ENCODE measurements around the gene NR6A1. TPM values are rescaled to one million over a fixed set of nuclear protein-coding genes. Genes with fewer than 3 reads are reported as not detected.

NR6A1 gene
- total and polyA plus RNA-seq, 2 experiments from 2014 or later = 44.2 to 139 TPM

DNA sequence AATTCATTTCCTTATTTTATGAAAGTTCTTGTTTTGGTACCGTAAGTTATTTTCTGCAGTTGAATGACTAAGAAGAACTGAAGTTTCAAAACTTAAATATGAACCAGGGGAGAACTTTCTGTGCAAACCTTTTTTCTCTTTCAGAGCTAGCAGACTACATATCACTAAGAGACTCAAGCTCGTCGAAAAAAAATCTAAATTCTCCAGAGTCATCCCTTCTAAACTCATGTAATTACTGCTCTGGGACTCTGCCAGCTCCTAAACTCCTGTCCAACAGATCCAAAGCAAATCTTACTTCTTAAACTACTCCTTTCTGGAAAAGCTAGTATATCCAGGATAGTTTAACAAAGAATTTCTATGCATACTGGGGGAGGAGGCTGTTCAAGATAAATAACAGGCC is 176.9 kb downstream of the NR6A1 start:
- H3K9me3 Mint-ChIP-seq = no peaks in the 10 kb centered on the region
- Histone ChIP-seq H3F3A (replicated peaks; ENCODE audit: low read depth) (no peaks in the 10 kb centered on the region), H3K4me3 (peak overlapping the region; percentile 43), H4K20me1 (replicated peaks; ENCODE audit: insufficient read depth) (no peaks in the 10 kb centered on the region), H3K4me1 (ENCODE audit: insufficient read depth) (peaks cover 76% of the 10 kb centered on the region), H3K27ac (ENCODE audit: low read depth) (peak overlapping the region; percentile 95), H3K9me2 (ENCODE audit: insufficient read depth) (no peaks in the 10 kb centered on the region), H3K4me2 (peak overlapping the region; percentile 64), H2AFZ (no peak overlapping the region), H3K27me3 (ENCODE audit: insufficient read depth) (no peaks in the 10 kb centered on the region), H3K36me3 (ENCODE audit: insufficient read depth) (no peaks in the 10 kb centered on the region), H3K79me2 (replicated peaks; ENCODE audit: insufficient read depth) (peaks cover 29% of the 10 kb centered on the region)
- TF ChIP-seq NANOG (IDR thresholded peaks at IDR 0.05; ENCODE audit: borderline replicate concordance) (no peak), EZH2phosphoT487 (IDR thresholded peaks at IDR 0.05; ENCODE audit: unreplicated experiment) (no peak), ZNF114 (CRISPR knock-in tag; IDR thresholded peaks at IDR 0.05) (no peak), JUNB (IDR thresholded peaks at IDR 0.05; ENCODE audit: unreplicated experiment) (no peak), STAT1 (IDR thresholded peaks at IDR 0.05; ENCODE audit: unreplicated experiment) (no peak), EZH2 (IDR thresholded peaks at IDR 0.05; ENCODE audit: low read depth, unreplicated experiment) (no peak), ZNF331 (CRISPR knock-in tag; IDR thresholded peaks at IDR 0.05; ENCODE audit: low read depth) (no peak), POLR2AphosphoS5 (IDR thresholded peaks at IDR 0.05; ENCODE audit: low read depth) (no peak), CREB1 (CRISPR knock-in tag; IDR thresholded peaks at IDR 0.05; ENCODE audit: low read depth) (no peak)
- TF ChIP-seq, protein P1, sequence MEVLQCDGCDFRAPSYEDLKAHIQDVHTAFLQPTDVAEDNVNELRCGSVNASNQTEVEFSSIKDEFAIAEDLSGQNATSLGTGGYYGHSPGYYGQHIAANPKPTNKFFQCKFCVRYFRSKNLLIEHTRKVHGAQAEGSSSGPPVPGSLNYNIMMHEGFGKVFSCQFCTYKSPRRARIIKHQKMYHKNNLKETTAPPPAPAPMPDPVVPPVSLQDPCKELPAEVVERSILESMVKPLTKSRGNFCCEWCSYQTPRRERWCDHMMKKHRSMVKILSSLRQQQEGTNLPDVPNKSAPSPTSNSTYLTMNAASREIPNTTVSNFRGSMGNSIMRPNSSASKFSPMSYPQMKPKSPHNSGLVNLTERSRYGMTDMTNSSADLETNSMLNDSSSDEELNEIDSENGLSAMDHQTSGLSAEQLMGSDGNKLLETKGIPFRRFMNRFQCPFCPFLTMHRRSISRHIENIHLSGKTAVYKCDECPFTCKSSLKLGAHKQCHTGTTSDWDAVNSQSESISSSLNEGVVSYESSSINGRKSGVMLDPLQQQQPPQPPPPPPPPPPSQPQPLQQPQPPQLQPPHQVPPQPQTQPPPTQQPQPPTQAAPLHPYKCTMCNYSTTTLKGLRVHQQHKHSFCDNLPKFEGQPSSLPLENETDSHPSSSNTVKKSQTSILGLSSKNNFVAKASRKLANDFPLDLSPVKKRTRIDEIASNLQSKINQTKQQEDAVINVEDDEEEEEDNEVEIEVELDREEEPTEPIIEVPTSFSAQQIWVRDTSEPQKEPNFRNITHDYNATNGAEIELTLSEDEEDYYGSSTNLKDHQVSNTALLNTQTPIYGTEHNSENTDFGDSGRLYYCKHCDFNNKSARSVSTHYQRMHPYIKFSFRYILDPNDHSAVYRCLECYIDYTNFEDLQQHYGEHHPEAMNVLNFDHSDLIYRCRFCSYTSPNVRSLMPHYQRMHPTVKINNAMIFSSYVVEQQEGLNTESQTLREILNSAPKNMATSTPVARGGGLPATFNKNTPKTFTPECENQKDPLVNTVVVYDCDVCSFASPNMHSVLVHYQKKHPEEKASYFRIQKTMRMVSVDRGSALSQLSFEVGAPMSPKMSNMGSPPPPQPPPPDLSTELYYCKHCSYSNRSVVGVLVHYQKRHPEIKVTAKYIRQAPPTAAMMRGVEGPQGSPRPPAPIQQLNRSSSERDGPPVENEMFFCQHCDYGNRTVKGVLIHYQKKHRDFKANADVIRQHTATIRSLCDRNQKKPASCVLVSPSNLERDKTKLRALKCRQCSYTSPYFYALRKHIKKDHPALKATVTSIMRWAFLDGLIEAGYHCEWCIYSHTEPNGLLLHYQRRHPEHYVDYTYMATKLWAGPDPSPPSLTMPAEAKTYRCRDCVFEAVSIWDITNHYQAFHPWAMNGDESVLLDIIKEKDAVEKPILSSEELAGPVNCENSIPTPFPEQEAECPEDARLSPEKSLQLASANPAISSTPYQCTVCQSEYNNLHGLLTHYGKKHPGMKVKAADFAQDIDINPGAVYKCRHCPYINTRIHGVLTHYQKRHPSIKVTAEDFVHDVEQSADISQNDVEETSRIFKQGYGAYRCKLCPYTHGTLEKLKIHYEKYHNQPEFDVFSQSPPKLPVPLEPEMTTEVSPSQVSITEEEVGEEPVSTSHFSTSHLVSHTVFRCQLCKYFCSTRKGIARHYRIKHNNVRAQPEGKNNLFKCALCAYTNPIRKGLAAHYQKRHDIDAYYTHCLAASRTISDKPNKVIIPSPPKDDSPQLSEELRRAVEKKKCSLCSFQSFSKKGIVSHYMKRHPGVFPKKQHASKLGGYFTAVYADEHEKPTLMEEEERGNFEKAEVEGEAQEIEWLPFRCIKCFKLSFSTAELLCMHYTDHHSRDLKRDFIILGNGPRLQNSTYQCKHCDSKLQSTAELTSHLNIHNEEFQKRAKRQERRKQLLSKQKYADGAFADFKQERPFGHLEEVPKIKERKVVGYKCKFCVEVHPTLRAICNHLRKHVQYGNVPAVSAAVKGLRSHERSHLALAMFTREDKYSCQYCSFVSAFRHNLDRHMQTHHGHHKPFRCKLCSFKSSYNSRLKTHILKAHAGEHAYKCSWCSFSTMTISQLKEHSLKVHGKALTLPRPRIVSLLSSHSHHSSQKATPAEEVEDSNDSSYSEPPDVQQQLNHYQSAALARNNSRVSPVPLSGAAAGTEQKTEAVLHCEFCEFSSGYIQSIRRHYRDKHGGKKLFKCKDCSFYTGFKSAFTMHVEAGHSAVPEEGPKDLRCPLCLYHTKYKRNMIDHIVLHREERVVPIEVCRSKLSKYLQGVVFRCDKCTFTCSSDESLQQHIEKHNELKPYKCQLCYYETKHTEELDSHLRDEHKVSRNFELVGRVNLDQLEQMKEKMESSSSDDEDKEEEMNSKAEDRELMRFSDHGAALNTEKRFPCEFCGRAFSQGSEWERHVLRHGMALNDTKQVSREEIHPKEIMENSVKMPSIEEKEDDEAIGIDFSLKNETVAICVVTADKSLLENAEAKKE (CRISPR knock-in tag; IDR thresholded peaks at IDR 0.05) = no peak
- TF ChIP-seq, protein P2, sequence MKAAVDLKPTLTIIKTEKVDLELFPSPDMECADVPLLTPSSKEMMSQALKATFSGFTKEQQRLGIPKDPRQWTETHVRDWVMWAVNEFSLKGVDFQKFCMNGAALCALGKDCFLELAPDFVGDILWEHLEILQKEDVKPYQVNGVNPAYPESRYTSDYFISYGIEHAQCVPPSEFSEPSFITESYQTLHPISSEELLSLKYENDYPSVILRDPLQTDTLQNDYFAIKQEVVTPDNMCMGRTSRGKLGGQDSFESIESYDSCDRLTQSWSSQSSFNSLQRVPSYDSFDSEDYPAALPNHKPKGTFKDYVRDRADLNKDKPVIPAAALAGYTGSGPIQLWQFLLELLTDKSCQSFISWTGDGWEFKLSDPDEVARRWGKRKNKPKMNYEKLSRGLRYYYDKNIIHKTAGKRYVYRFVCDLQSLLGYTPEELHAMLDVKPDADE (IDR thresholded peaks at IDR 0.05) = no peak
- TF ChIP-seq, protein P3, sequence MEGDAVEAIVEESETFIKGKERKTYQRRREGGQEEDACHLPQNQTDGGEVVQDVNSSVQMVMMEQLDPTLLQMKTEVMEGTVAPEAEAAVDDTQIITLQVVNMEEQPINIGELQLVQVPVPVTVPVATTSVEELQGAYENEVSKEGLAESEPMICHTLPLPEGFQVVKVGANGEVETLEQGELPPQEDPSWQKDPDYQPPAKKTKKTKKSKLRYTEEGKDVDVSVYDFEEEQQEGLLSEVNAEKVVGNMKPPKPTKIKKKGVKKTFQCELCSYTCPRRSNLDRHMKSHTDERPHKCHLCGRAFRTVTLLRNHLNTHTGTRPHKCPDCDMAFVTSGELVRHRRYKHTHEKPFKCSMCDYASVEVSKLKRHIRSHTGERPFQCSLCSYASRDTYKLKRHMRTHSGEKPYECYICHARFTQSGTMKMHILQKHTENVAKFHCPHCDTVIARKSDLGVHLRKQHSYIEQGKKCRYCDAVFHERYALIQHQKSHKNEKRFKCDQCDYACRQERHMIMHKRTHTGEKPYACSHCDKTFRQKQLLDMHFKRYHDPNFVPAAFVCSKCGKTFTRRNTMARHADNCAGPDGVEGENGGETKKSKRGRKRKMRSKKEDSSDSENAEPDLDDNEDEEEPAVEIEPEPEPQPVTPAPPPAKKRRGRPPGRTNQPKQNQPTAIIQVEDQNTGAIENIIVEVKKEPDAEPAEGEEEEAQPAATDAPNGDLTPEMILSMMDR (conservative IDR thresholded peaks at IDR 0.05; ENCODE audit: low read depth in 2 of 2) = no peak
- TF ChIP-seq, protein P4, sequence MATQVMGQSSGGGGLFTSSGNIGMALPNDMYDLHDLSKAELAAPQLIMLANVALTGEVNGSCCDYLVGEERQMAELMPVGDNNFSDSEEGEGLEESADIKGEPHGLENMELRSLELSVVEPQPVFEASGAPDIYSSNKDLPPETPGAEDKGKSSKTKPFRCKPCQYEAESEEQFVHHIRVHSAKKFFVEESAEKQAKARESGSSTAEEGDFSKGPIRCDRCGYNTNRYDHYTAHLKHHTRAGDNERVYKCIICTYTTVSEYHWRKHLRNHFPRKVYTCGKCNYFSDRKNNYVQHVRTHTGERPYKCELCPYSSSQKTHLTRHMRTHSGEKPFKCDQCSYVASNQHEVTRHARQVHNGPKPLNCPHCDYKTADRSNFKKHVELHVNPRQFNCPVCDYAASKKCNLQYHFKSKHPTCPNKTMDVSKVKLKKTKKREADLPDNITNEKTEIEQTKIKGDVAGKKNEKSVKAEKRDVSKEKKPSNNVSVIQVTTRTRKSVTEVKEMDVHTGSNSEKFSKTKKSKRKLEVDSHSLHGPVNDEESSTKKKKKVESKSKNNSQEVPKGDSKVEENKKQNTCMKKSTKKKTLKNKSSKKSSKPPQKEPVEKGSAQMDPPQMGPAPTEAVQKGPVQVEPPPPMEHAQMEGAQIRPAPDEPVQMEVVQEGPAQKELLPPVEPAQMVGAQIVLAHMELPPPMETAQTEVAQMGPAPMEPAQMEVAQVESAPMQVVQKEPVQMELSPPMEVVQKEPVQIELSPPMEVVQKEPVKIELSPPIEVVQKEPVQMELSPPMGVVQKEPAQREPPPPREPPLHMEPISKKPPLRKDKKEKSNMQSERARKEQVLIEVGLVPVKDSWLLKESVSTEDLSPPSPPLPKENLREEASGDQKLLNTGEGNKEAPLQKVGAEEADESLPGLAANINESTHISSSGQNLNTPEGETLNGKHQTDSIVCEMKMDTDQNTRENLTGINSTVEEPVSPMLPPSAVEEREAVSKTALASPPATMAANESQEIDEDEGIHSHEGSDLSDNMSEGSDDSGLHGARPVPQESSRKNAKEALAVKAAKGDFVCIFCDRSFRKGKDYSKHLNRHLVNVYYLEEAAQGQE (IDR thresholded peaks at IDR 0.05; ENCODE audit: unreplicated experiment) = no peak
- peaks cover 85% of the 10 kb centered on the region for H3K4me1 Mint-ChIP-seq
- H3K36me3 Mint-ChIP-seq (ENCODE audit: low read depth) = peaks cover 4% of the 10 kb centered on the region; the same call in 2 of the 3 replicates
- H3K27ac Mint-ChIP-seq = peak overlapping the region; percentile 96
- peak overlapping the region; percentile 68 for H3K4me3 Mint-ChIP-seq
- H3K27me3 Mint-ChIP-seq (ENCODE audit: insufficient read depth, low read depth, poor library complexity) = peaks cover 4% of the 10 kb centered on the region
- DNase-seq (ENCODE audit: low spot score) (no peak), ATAC-seq (peak; percentile 7)
